Gastrocnemius medialis (tissue), 4 donors: Measurements from ENCODE around the gene TAS1R1. TPM values are rescaled to one million over a fixed set of nuclear protein-coding genes. Genes with fewer than 3 reads are reported as not detected.

Source experiments
- ATAC-seq, 2 donors: fragments of 150-250 bp; one replicate each; pipeline ENCODE4 v1.9.1; 2016
- DNase-seq, 2 donors: peaks; one replicate each; pipeline ENCODE4 v3.0.0-alpha.2; 2019
- H3K27ac ChIP-seq, 4 donors: fragments of 200-600 bp; sonication (generic); 1 replicate in 1 of 4; 2 replicates in 3 of 4; pipeline ENCODE4 v1.5.1; 2016 to 2018; ENCODE audit warnings: mild to moderate bottlenecking in 2 of 4, moderate library complexity in 1 of 4
- H3K27me3 ChIP-seq, 3 donors: fragments of 200-600 bp; sonication (generic) in 2 of 3; 1 replicate in 1 of 3; 2 replicates in 2 of 3; pipeline versions ENCODE4 v1.5.1 to v1.6.0; 2016 to 2019; ENCODE audit warnings: mild to moderate bottlenecking in 1 of 3, moderate library complexity in 1 of 3
- H3K36me3 ChIP-seq, 2 donors: fragments of 200-600 bp; sonication (generic) in 1 of 2; one replicate each; pipeline ENCODE4 v1.5.1; 2017 to 2018
- H3K4me1 ChIP-seq, 2 donors: fragments of 200-600 bp; sonication (generic) in 1 of 2; one replicate each; pipeline ENCODE4 v1.5.1; 2016 to 2017; ENCODE audit warnings: mild to moderate bottlenecking in 2 of 2
- H3K4me3 ChIP-seq, 4 donors: fragments of 200-600 bp; sonication (generic) in 3 of 4; 1 replicate in 1 of 4; 2 replicates in 3 of 4; pipeline ENCODE4 v1.5.1; 2016 to 2019; ENCODE audit warnings: mild to moderate bottlenecking in 2 of 4
- H3K9me3 ChIP-seq, 3 donors: fragments of 200-600 bp; sonication (generic) in 2 of 3; 1 replicate in 1 of 3; 2 replicates in 2 of 3; pipeline ENCODE4 v1.5.1; 2016 to 2019
- POLR2A ChIP-seq, 2 donors: fragments of 450-650 bp; IDR thresholded peaks; one replicate each; pipeline ENCODE4 v1.6.1; 2017; ENCODE audit warnings: antibody characterized with exemption in 2 of 2, mild to moderate bottlenecking in 2 of 2, moderate library complexity in 2 of 2
- in situ Hi-C, 4 donors: fragments of 200-750 bp; cut with MboI; loops; one replicate each; pipeline versions ENCODE4 v1.15.0 to v1.8.0; 2017; ENCODE audit warnings: low sequenced_read_pairs in 4 of 4
- intact Hi-C: fragments of 100-400 bp; cut with DNase I; formaldehyde crosslinking; loops from one replicate; pipeline ENCODE4 v1.15.1; 2023; ENCODE audit warnings: low total_unique reads
- total RNA-seq, 4 donors: library from RNA; depleted of rRNA; stranded (reverse); fragments of >200 nt; gene quantifications; one replicate each; pipeline versions ENCODE4 v1.1.0 to v1.2.3, GENCODE V29; 2016
- TF ChIP-seq, protein P1 (sequence below), 5 experiments: fragments of 450-650 bp in 3 of 5; fragments of 200-600 bp in 2 of 5; sonication (generic) in 2 of 5; IDR thresholded peaks in 4 of 5; conservative IDR thresholded peaks in 1 of 5; 1 replicate in 4 of 5; 2 replicates in 1 of 5; pipeline ENCODE4 v1.5.1; 2016 to 2019; ENCODE audit warnings: antibody characterized with exemption in 5 of 5, mild to moderate bottlenecking in 3 of 5, moderate library complexity in 3 of 5

TAS1R1 gene
- total RNA-seq, 4 donors from 2014 or later = not detected

DNA sequence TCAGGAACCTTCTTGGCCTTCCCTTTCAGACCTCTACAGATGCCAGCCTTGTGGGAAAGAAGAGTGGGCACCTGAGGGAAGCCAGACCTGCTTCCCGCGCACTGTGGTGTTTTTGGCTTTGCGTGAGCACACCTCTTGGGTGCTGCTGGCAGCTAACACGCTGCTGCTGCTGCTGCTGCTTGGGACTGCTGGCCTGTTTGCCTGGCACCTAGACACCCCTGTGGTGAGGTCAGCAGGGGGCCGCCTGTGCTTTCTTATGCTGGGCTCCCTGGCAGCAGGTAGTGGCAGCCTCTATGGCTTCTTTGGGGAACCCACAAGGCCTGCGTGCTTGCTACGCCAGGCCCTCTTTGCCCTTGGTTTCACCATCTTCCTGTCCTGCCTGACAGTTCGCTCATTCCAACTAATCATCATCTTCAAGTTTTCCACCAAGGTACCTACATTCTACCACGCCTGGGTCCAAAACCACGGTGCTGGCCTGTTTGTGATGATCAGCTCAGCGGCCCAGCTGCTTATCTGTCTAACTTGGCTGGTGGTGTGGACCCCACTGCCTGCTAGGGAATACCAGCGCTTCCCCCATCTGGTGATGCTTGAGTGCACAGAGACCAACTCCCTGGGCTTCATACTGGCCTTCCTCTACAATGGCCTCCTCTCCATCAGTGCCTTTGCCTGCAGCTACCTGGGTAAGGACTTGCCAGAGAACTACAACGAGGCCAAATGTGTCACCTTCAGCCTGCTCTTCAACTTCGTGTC is 23.7 kb downstream of the TAS1R1 start:
- Histone ChIP-seq H3K9me3 (no peaks in the 10 kb centered on the region), H3K4me3 (peak overlapping the region in 3 of 4 donors; percentile 80 to 89 (median 82))
- intact Hi-C loops = loop anchor here (1.0 kb wide), 2 partner anchors 24 to 35 kb away; partner anchors contain the start of genes NOL9 and PHF13

DNA sequence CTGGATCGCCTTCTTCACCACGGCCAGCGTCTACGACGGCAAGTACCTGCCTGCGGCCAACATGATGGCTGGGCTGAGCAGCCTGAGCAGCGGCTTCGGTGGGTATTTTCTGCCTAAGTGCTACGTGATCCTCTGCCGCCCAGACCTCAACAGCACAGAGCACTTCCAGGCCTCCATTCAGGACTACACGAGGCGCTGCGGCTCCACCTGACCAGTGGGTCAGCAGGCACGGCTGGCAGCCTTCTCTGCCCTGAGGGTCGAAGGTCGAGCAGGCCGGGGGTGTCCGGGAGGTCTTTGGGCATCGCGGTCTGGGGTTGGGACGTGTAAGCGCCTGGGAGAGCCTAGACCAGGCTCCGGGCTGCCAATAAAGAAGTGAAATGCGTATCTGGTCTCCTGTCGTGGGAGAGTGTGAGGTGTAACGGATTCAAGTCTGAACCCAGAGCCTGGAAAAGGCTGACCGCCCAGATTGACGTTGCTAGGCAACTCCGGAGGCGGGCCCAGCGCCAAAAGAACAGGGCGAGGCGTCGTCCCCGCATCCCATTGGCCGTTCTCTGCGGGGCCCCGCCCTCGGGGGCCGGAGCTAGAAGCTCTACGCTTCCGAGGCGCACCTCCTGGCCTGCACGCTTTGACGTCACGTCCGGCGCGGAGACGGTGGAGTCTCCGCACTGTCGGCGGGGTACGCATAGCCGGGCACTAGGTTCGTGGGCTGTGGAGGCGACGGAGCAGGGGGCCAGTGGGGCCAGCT is 24.4 kb downstream of the TAS1R1 start, which contains the start of gene ZBTB48:
TSS of gene ZBTB48 (plus strand) at position 621 of the 745 bp plus-strand sequence. CDS start 616 bp downstream, outside the sequence.
- intact Hi-C loops (loop anchor here (1.0 to 5.0 kb wide), 4 partner anchors 21 to 48 kb away; partner anchors contain the start of genes NOL9 and PHF13), in situ Hi-C loops (loop anchor here in 2 of 4 donors (10.0 kb wide), 1 partner anchor 55 kb away; no protein-coding TSS in a partner anchor)
- H3K4me3 ChIP-seq = peak within 1 kb of the TSS; percentile 80 to 94 (median 86)
- H3K27me3 ChIP-seq = no peaks in the 10 kb centered on the region
- peak; percentile 88 to 89 for ATAC-seq
- H3K9me3 ChIP-seq = no peaks in the 10 kb centered on the region
- peak; percentile 98 to 99 for DNase-seq
- H3K27ac ChIP-seq = peak within 1 kb of the TSS; percentile 91 to 98 (median 96)
- TF ChIP-seq, protein P1, sequence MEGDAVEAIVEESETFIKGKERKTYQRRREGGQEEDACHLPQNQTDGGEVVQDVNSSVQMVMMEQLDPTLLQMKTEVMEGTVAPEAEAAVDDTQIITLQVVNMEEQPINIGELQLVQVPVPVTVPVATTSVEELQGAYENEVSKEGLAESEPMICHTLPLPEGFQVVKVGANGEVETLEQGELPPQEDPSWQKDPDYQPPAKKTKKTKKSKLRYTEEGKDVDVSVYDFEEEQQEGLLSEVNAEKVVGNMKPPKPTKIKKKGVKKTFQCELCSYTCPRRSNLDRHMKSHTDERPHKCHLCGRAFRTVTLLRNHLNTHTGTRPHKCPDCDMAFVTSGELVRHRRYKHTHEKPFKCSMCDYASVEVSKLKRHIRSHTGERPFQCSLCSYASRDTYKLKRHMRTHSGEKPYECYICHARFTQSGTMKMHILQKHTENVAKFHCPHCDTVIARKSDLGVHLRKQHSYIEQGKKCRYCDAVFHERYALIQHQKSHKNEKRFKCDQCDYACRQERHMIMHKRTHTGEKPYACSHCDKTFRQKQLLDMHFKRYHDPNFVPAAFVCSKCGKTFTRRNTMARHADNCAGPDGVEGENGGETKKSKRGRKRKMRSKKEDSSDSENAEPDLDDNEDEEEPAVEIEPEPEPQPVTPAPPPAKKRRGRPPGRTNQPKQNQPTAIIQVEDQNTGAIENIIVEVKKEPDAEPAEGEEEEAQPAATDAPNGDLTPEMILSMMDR (IDR thresholded peaks at IDR 0.05 in 4 of 5, conservative IDR thresholded peaks at IDR 0.05 in 1 of 5) = no peak
- TF ChIP-seq POLR2A (IDR thresholded peaks at IDR 0.05) = peak; percentile 95 to 97
- no peaks in the 10 kb centered on the region for H3K36me3 ChIP-seq
- peaks cover 17 to 26% of the 10 kb centered on the region in 2 donors for H3K4me1 ChIP-seq

More for the DNA sequence above, 23.7 kb downstream of the TAS1R1 start:
- no peaks in the 10 kb centered on the region for H3K36me3 ChIP-seq
- in situ Hi-C loops = loop anchor here in 1 of 4 donors (10.0 kb wide), 1 partner anchor 56 kb away; no protein-coding TSS in a partner anchor
- DNase-seq = no peak
- H3K27me3 ChIP-seq = no peaks in the 10 kb centered on the region
- TF ChIP-seq POLR2A (IDR thresholded peaks at IDR 0.05) = no peak
- TF ChIP-seq, protein P1 (IDR thresholded peaks at IDR 0.05 in 4 of 5, conservative IDR thresholded peaks at IDR 0.05 in 1 of 5) = no peak
- ATAC-seq = no peak
- peak overlapping the region; percentile 91 to 98 (median 96) for H3K27ac ChIP-seq
- peaks cover 17 to 23% of the 10 kb centered on the region in 2 donors for H3K4me1 ChIP-seq

DNA sequence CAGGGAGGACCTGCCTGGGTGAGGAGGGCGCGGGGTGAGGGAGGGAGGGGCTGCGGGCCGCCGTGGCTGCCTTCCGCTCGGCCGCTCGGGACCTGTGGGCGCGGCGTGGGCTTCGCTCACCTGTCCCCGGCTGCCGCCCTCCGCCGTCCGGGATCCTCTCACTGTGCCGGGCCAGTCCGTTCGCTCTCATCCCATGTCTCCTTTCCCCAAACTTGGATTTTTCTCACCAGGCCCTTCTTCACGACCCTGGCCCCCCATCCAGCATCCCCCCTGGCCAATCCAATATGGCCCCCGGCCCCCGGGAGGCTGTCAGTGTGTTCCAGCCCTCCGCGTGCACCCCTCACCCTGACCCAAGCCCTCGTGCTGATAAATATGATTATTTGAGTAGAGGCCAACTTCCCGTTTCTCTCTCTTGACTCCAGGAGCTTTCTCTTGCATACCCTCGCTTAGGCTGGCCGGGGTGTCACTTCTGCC is 25.0 kb downstream of the TAS1R1 start:
- Histone ChIP-seq H3K4me3 (peak overlapping the region; percentile 80 to 94 (median 86)), H3K36me3 (no peaks in the 10 kb centered on the region), H3K4me1 (peaks cover 17 to 33% of the 10 kb centered on the region in 2 donors), H3K27me3 (no peaks in the 10 kb centered on the region), H3K27ac (peak overlapping the region; percentile 91 to 98 (median 96)), H3K9me3 (no peaks in the 10 kb centered on the region)
- in situ Hi-C loops = loop anchor here in 1 of 4 donors (10.0 kb wide), 1 partner anchor 55 kb away; no protein-coding TSS in a partner anchor
- intact Hi-C loops = loop anchor here (2.0 to 5.0 kb wide), 2 partner anchors 21 to 47 kb away; no protein-coding TSS in a partner anchor
- DNase-seq (no peak), ATAC-seq (peak; percentile 30 to 47)
- no peak for TF ChIP-seq POLR2A (IDR thresholded peaks at IDR 0.05)
- TF ChIP-seq, protein P1 (IDR thresholded peaks at IDR 0.05 in 4 of 5, conservative IDR thresholded peaks at IDR 0.05 in 1 of 5) = no peak
